Adrenal gland (tissue), 5 donors: Measurements from ENCODE around the gene PBX3.

ENCODE experiments used
- CTCF ChIP-seq, 6 experiments: fragments of 450-650 bp in 4 of 6; fragments of 200-600 bp in 2 of 6; sonication (generic) in 1 of 6; IDR thresholded peaks; 1 replicate in 5 of 6; 2 replicates in 1 of 6; pipeline versions ENCODE4 v1.5.1 to v1.8.0; 2016 to 2021; ENCODE audit warnings: antibody characterized with exemption in 6 of 6, mild to moderate bottlenecking in 2 of 6, moderate library complexity in 1 of 6
- POLR2A ChIP-seq, 2 donors: fragments of 450-650 bp; IDR thresholded peaks; one replicate each; pipeline ENCODE4 v1.6.1; 2017; ENCODE audit warnings: antibody characterized with exemption in 2 of 2, mild to moderate bottlenecking in 2 of 2, moderate library complexity in 1 of 2
- donor health status: DM: no; HTN: no; CAD: no.

GRCh38 chr9:125812403-125812802 lies 65.2 kb downstream of the PBX3 start:
- TF ChIP-seq CTCF (IDR thresholded peaks at IDR 0.05) = no peak
- TF ChIP-seq POLR2A (IDR thresholded peaks at IDR 0.05) = no peak
